Stimulated activated CD4-positive, alpha-beta T cell treated with anti-CD3 and anti-CD28 coated beads, Interleukin-1b, Interleukin-23, amount 100 ng/mL, for 1 hour (primary cell): ENCODE data around the gene FHIT.
A peak's percentile ranks its signal among the peaks of the same experiment; 100 is the strongest.

Experiments used
- DNase-seq, 2 donors: peaks; one replicate each; pipeline ENCODE4 v3.0.0-alpha.2; 2020; ENCODE audit warnings: low read depth in 2 of 2

The FHIT gene

GRCh38 chr3:59882746-59883145 is 1368.5 kb downstream of the FHIT start:
- no peak for DNase-seq

DNA sequence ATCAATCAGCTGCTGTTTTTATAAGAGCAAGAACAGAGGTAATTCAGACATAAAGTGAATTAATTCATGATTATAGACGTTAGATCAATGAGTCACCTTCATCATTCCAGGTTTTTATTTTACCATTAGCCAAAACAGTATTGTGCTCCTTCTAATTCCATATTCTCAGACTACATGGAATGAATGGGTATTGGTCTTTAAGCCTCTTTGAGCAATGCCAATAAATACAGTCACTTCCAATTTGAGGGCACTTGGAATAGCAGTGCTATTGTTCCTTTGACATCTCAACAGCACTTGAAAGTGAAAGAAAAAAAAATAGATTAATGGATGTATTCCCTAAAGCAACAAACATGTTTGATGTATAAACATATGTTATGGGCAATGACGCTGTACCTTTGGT is 1370.5 kb downstream of the FHIT start:
- no peak for DNase-seq

GRCh38 chr3:59879031-59879581 is 1372.1 kb downstream of the FHIT start:
- no peak for DNase-seq

- no peak for DNase-seq
These were observed 1373.2 kb downstream of the FHIT start for GRCh38 chr3:59878038-59878427.

- no peak for DNase-seq
These were observed 1373.8 kb downstream of the FHIT start for GRCh38 chr3:59877263-59878037.

DNA sequence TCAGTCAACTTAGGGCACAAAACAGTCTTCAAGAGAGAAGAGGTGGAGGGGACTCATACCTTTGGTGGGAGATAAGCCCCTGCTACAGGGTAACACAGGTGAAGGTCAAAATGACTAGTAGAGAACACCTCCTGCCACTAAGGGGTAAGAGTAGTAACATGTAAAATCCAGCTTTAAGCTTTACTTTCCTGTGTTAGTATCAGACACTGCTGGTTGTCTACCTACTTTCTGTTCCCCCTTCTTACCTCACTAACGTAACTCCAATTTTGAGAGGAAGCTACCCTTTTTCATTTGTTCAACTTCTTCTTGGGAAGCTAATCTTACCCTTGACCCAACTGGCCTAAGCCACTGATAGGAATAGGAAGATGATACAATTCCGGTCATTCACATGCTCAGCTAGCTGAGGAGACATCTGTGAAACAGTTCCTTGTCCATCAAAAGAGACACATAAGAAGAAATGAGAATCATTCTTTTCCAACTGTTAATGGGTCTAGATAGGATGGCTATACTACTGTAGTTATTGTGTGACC is 1374.7 kb downstream of the FHIT start:
- DNase-seq = no peak

GRCh38 chr3:59873576-59874230 is 1377.5 kb downstream of the FHIT start:
- no peak for DNase-seq

DNA sequence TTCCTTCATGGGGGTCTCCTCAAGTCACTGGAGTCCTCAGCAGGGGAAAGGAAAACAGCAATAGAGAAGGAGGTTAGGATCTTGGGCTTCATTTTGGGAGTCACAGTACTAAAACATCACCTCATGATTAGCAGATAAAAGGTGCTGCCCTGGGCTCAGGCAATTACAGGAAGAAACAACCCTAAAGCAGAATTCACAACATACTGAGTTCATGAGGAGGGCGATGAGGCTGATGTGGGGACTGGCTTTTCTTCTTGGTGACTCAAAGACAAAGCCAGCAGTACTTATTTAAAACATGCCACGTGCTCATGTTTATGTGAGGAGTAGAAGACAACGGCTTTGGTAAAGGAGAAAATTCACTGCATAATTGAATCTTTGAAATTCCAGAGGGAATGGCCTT is 1379.1 kb downstream of the FHIT start:
- no peak for DNase-seq

GRCh38 chr3:59867185-59868002 is 1383.9 kb downstream of the FHIT start:
- no peak for DNase-seq

DNA sequence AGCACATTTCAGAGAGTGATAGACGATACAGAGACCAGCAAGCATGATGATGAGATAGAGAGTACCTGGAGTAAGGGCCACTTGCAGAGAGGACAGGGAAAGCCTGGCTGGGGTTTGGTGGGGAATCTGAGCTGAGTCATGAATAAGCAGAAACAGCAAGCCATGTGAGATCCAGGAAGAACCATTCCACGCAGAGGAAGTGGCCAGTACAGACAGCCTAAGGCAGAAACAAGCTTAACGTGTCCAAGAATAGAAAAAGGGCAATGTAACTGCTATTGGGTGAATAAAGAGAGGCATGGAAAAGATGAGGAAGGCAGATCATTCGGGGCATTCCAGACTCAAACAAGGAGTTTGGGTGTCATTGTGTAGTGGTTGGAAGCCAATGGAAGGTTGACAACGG is 1385.2 kb downstream of the FHIT start:
- DNase-seq = no peak

- no peak for DNase-seq
These were observed 1385.9 kb downstream of the FHIT start for GRCh38 chr3:59865351-59865750.

DNA sequence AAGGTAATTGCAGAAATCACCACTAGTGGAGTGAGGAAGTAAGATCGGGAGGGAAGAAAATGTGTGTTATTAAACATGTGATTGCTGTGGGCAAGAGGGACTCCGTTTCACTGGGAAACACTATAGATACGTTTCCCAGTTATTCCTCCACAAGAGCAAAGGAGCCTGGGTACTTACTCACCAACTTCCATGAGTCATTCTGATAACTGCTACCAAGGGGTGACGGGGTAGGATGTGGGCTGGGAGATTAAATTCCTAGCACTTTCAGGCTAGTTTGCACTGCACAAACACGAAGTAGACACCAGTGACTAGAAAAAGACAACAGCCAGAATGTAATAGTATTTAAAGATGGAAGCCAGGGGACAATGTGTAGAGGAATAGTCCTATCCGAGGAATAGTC is 1388.6 kb downstream of the FHIT start:
- DNase-seq = no peak

DNA sequence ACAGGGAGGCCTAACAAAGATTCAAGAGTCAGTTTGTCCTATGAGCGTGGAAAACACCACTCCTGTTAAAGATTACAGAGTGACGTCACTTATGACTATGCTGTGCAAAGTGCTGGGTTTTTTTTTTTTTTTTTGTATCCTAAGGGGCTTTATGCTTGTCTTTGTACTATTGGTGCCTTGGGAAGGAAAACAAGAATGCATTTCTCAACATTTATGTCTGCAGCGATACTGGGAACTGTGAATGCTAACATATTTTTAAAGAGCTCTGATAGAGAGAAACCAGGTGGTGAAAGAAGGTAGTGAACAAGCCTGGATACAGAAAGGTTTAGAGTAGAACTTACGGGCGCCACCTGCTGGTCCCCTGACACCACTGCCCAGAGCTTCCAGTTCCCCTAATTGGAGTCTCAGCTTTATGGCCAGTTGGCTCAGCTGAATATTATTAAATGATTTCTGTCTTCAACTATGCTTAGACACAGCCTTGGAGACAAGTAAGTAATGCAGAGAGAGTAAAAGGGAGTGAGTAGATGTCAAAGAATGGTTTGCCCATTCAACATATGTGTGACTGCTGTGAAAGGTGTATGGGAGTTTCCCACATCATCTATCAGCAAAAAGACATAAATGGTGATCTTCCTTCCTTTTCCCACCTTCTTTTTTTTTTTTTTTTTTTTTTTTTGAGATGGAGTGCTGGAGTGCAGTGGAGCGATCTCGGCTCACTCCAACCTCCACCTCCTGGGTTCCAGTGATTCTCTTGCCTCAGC is 1393.5 kb downstream of the FHIT start:
- peak; percentile 33 to 72 for DNase-seq

GRCh38 chr3:59856934-59857460 is 1394.3 kb downstream of the FHIT start:
- DNase-seq = no peak

- DNase-seq = no peak
These were observed 1397.1 kb downstream of the FHIT start for GRCh38 chr3:59854061-59854709.

DNA sequence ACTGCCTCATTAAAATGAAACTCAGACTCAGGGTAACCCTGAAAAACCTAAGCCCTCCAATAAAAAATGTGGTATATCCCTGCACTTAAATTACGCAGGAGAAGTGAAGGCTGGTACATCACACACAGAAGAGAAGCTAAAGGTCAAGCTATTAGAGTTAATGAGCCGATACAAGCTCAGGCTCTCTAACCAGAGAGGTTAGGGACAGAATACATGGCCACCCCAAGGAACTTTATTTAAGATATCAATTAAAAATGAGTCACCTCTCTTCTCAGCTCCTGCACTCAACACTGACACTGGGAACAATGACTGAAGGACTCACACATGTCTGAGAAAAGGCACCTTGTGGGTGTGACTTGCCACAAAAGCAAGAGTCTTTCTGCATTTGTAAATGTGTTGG is 1400.8 kb downstream of the FHIT start:
- no peak for DNase-seq

GRCh38 chr3:59845386-59845785 is 1405.9 kb downstream of the FHIT start:
- no peak for DNase-seq

DNA sequence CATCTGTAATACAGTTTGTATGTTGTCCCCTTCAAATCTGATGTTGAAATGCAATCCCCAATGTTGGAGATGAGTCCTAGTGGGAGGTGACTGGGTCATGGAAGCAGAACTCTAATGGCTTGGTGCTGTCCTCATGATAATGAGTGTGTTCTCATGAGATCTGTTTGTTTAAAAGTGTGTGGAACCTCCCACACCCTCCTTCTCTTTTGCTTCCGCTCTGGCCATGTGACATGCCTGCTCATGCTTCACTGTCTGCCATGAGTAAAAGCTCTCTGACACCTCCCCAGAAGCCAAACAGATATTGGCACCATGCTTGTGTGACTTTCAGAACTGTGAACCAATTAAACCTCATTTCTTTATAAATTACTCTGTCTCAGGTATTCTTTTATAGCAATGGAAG is 1407.4 kb downstream of the FHIT start:
- DNase-seq = no peak

- DNase-seq = no peak
These were observed 1411.3 kb downstream of the FHIT start for GRCh38 chr3:59839810-59840515.

DNA sequence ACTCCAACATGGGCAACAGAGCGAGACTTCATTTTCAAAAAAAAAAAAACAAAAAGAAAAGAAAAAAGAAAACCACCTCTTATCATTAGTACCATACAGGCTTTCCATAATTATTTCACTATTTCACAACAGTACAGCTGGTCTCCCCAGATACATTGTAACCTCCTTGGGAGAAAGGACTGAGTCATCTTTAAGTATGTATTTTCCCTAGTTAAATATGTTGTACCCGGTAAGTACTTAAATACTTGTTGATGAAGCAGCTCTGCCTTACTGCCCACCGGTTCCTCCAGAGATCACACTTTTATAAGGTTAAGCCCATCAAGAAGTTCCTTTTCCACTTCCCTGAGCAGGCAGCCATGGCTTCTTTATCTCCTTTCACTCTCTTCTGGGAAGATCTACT is 1412.0 kb downstream of the FHIT start:
- DNase-seq = no peak
